Epithelial cell of proximal tubule (primary cell): ENCODE measurements around the gene AP1B1. TPM values are rescaled to one million over a fixed set of nuclear protein-coding genes. Genes with fewer than 3 reads are reported as not detected.

Experiments
- DNase-seq: peaks from one replicate; pipeline ENCODE4 v3.0.0-alpha.2; 2011; ENCODE audit warnings: low read depth
- H3K4me3 ChIP-seq: 2 replicates; pipeline ENCODE4 v1.5.1; 2011; ENCODE audit warnings: low read depth, mild to moderate bottlenecking, low read length
- total RNA-seq: library from RNA; depleted of rRNA; stranded (reverse); fragments of >200 nt; gene quantifications from 2 replicates; pipeline ENCODE4 v1.2.3, GENCODE V29; 2015
- TF ChIP-seq, protein P1 (sequence below): conservative IDR thresholded peaks from 2 replicates; pipeline ENCODE4 v1.5.1; 2012; ENCODE audit warnings: low read depth, mild to moderate bottlenecking, low read length

AP1B1 gene
- total RNA-seq, 1 donor from 2014 or later: 50.3 TPM

DNA sequence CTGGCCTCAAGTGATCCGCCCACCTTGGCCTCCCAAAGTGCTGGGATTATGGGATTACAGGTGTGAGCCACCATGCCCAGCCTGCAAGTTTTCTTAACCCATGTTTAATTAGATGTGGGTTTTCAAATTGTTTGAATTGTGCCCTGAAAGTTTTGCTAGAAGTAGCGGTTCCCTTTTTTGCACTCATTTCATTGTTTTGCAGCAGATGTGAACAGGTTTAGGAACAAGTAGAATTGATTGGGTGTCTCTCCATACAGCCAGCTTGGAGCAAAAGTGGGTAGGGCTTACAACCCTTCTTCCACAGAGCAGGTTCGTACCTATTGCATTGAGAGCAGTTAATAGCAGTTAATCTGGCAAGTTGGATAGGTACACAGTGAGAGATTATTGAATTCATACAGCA lies 104.2 kb downstream of the AP1B1 start:
- no peak for DNase-seq
- no peak overlapping the region for H3K4me3 ChIP-seq
- TF ChIP-seq, protein P1, sequence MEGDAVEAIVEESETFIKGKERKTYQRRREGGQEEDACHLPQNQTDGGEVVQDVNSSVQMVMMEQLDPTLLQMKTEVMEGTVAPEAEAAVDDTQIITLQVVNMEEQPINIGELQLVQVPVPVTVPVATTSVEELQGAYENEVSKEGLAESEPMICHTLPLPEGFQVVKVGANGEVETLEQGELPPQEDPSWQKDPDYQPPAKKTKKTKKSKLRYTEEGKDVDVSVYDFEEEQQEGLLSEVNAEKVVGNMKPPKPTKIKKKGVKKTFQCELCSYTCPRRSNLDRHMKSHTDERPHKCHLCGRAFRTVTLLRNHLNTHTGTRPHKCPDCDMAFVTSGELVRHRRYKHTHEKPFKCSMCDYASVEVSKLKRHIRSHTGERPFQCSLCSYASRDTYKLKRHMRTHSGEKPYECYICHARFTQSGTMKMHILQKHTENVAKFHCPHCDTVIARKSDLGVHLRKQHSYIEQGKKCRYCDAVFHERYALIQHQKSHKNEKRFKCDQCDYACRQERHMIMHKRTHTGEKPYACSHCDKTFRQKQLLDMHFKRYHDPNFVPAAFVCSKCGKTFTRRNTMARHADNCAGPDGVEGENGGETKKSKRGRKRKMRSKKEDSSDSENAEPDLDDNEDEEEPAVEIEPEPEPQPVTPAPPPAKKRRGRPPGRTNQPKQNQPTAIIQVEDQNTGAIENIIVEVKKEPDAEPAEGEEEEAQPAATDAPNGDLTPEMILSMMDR: no peak

DNA sequence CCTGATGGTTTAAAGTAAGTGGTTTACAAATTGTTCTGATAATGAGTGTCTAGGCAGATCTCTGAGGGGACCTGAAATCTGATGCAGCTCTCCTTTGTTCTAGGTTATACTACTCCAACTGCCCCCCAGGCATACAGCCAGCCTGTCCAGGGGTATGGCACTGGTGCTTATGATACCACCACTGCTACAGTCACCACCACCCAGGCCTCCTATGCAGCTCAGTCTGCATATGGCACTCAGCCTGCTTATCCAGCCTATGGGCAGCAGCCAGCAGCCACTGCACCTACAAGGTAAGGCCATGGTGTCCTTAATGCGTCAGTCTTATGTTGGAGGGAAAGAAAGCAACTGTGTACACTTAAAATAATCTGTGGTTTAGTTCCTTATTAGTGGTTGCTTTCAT lies 110.4 kb downstream of the AP1B1 start:
- TF ChIP-seq, protein P1: no peak
- DNase-seq: no peak
- no peak overlapping the region for H3K4me3 ChIP-seq

Other genes with a start within 250 kb of the AP1B1 start
- gene EMID1, start 182.7 kb downstream of the AP1B1 start, total RNA-seq: 0.17 and 0.22 TPM in 2 replicates
- 28.2 and 36.0 TPM in 2 replicates for gene RHBDD3, start 120.6 kb downstream of the AP1B1 start, total RNA-seq
- 211 and 328 TPM in 2 replicates for gene EWSR1, start 120.3 kb downstream of the AP1B1 start, total RNA-seq
- gene GAS2L1, start 81.9 kb downstream of the AP1B1 start, total RNA-seq: 31.4 and 34.9 TPM in 2 replicates
- 0.12 TPM in 1 of 2 replicates, not detected in the other for gene RASL10A, start 72.9 kb downstream of the AP1B1 start, total RNA-seq
- gene RFPL1, start 50.0 kb upstream of the AP1B1 start, total RNA-seq: not detected in 2 replicates
- 2.3 and 3.4 TPM in 2 replicates for gene NEFH, start 91.6 kb upstream of the AP1B1 start, total RNA-seq
- 40.1 and 48.5 TPM in 2 replicates for gene THOC5, start 165.2 kb upstream of the AP1B1 start, total RNA-seq
- gene NIPSNAP1, start 192.5 kb upstream of the AP1B1 start, total RNA-seq: 67.2 and 72.3 TPM in 2 replicates
- gene NF2, start 215.1 kb upstream of the AP1B1 start, total RNA-seq: 140 and 153 TPM in 2 replicates